Neuronal stem cell (in vitro differentiated cells): ENCODE data around the gene PKN3.

Source experiments
- DNase-seq: peaks from one replicate; pipeline ENCODE4 v3.0.0-alpha.2; 2013; ENCODE audit warnings: low spot score
- H2AFZ ChIP-seq: one replicate; pipeline ENCODE4 v1.6.1; 2013; ENCODE audit warnings: mild to moderate bottlenecking, low read length, inconsistent platforms
- H2AK5ac ChIP-seq: 2 replicates; pipeline ENCODE4 v1.6.1; 2013; ENCODE audit warnings: low read depth, mild to moderate bottlenecking, inconsistent platforms, low read length, moderate library complexity, mixed read lengths
- H2BK120ac ChIP-seq: 2 replicates; pipeline ENCODE4 v1.6.1; 2013; ENCODE audit warnings: low read depth, mild to moderate bottlenecking, inconsistent platforms, low read length, moderate library complexity, mixed read lengths
- H2BK12ac ChIP-seq: one replicate; pipeline ENCODE4 v1.6.1; 2013; ENCODE audit warnings: low read length, inconsistent platforms
- H2BK15ac ChIP-seq: 2 replicates; pipeline ENCODE4 v1.6.1; 2013; ENCODE audit warnings: mild to moderate bottlenecking, low read length, inconsistent platforms, mixed read lengths
- H2BK5ac ChIP-seq: one replicate; pipeline ENCODE4 v1.6.1; 2013; ENCODE audit warnings: inconsistent platforms, mild to moderate bottlenecking, low read length, moderate library complexity
- H3K14ac ChIP-seq: one replicate; pipeline ENCODE4 v1.6.1; 2013; ENCODE audit warnings: low read length, inconsistent platforms
- H3K18ac ChIP-seq: 2 replicates; pipeline ENCODE4 v1.6.1; 2013; ENCODE audit warnings: low read length, inconsistent platforms
- H3K23ac ChIP-seq: 2 replicates; pipeline ENCODE4 v1.6.1; 2013; ENCODE audit warnings: low read depth, mild to moderate bottlenecking, mixed read lengths, low read length, inconsistent platforms; ENCODE audit not compliant: poor library complexity
- H3K27ac ChIP-seq: replicated peaks from 3 replicates; pipeline ENCODE4 v1.5.1; 2013; ENCODE audit warnings: low read length, inconsistent platforms
- H3K27me3 ChIP-seq, 3 experiments: 2 replicates each; pipeline ENCODE4 v1.6.1; 2013; ENCODE audit warnings: low read length in 3 of 3, mild to moderate bottlenecking in 2 of 3, inconsistent platforms in 1 of 3, low read depth in 1 of 3, mixed read lengths in 1 of 3, moderate library complexity in 1 of 3; ENCODE audit not compliant: control insufficient read depth in 3 of 3, insufficient read depth in 3 of 3
- H3K36me3 ChIP-seq, 2 donors: replicated peaks in 1 of 2; 2 replicates each; pipeline ENCODE4 v1.6.1; 2013; ENCODE audit warnings: low read length in 2 of 2; ENCODE audit not compliant: control insufficient read depth in 2 of 2, insufficient read depth in 2 of 2
- H3K4ac ChIP-seq: 2 replicates; pipeline ENCODE4 v1.6.1; 2013; ENCODE audit warnings: inconsistent platforms, mild to moderate bottlenecking, low read length, moderate library complexity
- H3K4me1 ChIP-seq, 2 donors: 1 replicate in 1 of 2; 2 replicates in 1 of 2; pipeline ENCODE4 v1.6.1; 2013; ENCODE audit warnings: low read length in 2 of 2, low read depth in 1 of 2; ENCODE audit not compliant: control insufficient read depth in 2 of 2, insufficient read depth in 1 of 2
- H3K4me2 ChIP-seq: one replicate; pipeline ENCODE4 v1.6.1; 2013; ENCODE audit warnings: mild to moderate bottlenecking, low read length, inconsistent platforms; ENCODE audit not compliant: insufficient read depth, poor library complexity, severe bottlenecking
- H3K4me3 ChIP-seq, 2 donors: 2 replicates each; pipeline ENCODE4 v1.5.1; 2013; ENCODE audit warnings: low read length in 2 of 2, mild to moderate bottlenecking in 2 of 2, inconsistent platforms in 1 of 2, moderate library complexity in 1 of 2
- H3K79me1 ChIP-seq: one replicate; pipeline ENCODE4 v1.6.1; 2013; ENCODE audit warnings: low read depth, mild to moderate bottlenecking, inconsistent platforms, low read length, moderate library complexity
- H3K9ac ChIP-seq: one replicate; pipeline ENCODE4 v1.6.1; 2013; ENCODE audit warnings: mild to moderate bottlenecking, low read depth, low read length, inconsistent platforms; ENCODE audit not compliant: poor library complexity
- H3K9me3 ChIP-seq, 2 donors: replicated peaks in 1 of 2; 2 replicates each; pipeline versions ENCODE3 to v1.6.1; 2013; ENCODE audit warnings: low read length in 2 of 2, mild to moderate bottlenecking in 2 of 2, inconsistent platforms in 1 of 2, low read depth in 1 of 2, mixed read lengths in 1 of 2, moderate library complexity in 1 of 2; ENCODE audit not compliant: control insufficient read depth in 2 of 2, insufficient read depth in 1 of 2
- H4K8ac ChIP-seq: one replicate; pipeline ENCODE4 v1.6.1; 2013; ENCODE audit warnings: low read depth, mild to moderate bottlenecking, inconsistent platforms, low read length, moderate library complexity
- H4K91ac ChIP-seq: one replicate; pipeline ENCODE4 v1.6.1; 2013; ENCODE audit warnings: low read length, low read depth, mild to moderate bottlenecking, inconsistent platforms; ENCODE audit not compliant: poor library complexity
- WGBS, 2 donors: extraction: QIAGEN DNeasy Blood & Tissue Kit; methylation state at CpG; one replicate each; pipeline ENCODE4 v1.1.7; 2013; ENCODE audit warnings: missing lambda C conversion rate in 2 of 2, mixed read lengths in 1 of 2; ENCODE audit not compliant: insufficient read length in 2 of 2, insufficient replicate concordance in 1 of 2; ENCODE audit errors: extremely low coverage in 2 of 2; 5-methylcytosine and 5-hydroxymethylcytosine counted together

PKN3 gene

DNA sequence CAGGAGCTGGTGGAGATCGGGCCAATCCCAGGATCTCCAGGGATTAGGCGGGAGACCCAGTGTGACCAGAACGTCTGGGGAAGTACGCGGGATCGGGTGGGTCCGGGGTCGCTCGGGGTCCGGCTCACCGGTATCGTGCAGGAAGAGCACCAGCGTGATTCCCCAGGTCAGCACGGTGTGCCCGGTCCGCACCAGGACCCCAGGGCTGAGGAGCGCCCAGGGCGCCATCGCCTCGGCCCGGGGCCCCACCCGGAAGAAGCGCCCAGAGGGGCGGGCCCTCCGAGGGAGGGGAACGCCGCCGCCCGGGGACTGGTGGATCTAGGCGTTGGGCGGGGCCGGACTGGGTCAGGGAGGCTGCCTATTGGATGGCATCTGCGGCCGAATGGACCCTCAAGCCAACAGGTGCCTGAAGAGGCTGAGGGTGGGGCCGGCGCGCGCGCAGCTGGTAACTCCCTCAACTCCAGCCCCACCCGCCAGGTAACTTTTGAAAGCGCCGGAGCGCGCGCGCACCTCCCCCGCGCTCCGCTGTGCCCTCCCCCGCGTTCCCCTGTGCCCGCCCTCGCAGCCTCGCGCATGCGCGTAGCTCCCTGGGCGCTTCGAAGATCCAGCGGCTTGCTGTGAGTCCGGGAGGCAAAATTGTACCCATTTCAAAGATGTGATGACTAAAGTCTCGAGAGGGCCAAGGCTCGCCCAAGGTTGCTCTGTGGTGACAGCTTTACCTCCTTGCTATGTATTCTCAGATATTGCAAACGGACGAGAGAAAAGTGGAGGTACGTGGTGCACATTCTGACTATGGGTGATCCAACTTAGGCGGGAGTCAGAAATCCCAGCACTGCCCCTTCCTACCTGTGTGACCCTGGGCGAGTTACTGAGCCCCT lies 21.8 kb downstream of the PKN3 start, which contains the start of gene ZDHHC12:
TSS of gene ZDHHC12 (minus strand) at position 262 of the 878 bp plus-strand sequence. CDS start at position 228, 34 bp downstream.
- H2BK5ac ChIP-seq: no peak within 1 kb of the TSS
- H2AK5ac ChIP-seq: peak within 1 kb of the TSS; percentile 97
- H2BK15ac ChIP-seq: peak within 1 kb of the TSS; percentile 19
- peak within 1 kb of the TSS; percentile 44 for H3K4ac ChIP-seq
- peak within 1 kb of the TSS; percentile 98 for H3K23ac ChIP-seq
- no peaks in the 10 kb centered on the region for H3K79me1 ChIP-seq
- H3K4me3 ChIP-seq: peak within 1 kb of the TSS; percentile 35 to 90
- H3K27ac ChIP-seq: peak within 1 kb of the TSS; percentile 70
- no CpG with 5 or more reads among the region's 68 CpGs for WGBS, 2 donors
- peak; percentile 95 for DNase-seq
- no peak within 1 kb of the TSS for H3K14ac ChIP-seq
- peak within 1 kb of the TSS; percentile 72 for H3K9ac ChIP-seq
- no peak within 1 kb of the TSS for H2BK120ac ChIP-seq
- H4K8ac ChIP-seq: peak within 1 kb of the TSS; percentile 50
- no peak within 1 kb of the TSS for H2BK12ac ChIP-seq
- H3K4me1 ChIP-seq: peaks cover 0 to 16% of the 10 kb centered on the region in 2 donors
- peak within 1 kb of the TSS; percentile 76 for H2AFZ ChIP-seq
- peak within 1 kb of the TSS; percentile 95 for H3K18ac ChIP-seq
- no peaks in the 10 kb centered on the region for H3K9me3 ChIP-seq
- H4K91ac ChIP-seq: no peak within 1 kb of the TSS
- H3K27me3 ChIP-seq: no peaks in the 10 kb centered on the region
- peaks cover 9 to 16% of the 10 kb centered on the region in 2 donors for H3K36me3 ChIP-seq
- H3K4me2 ChIP-seq: peak within 1 kb of the TSS; percentile 81

- H3K14ac ChIP-seq: no peak overlapping the region
- no peak overlapping the region for H2BK15ac ChIP-seq
- H4K91ac ChIP-seq: no peak overlapping the region
- H3K9ac ChIP-seq: no peak overlapping the region
- no peak overlapping the region for H2AK5ac ChIP-seq
- H3K27me3 ChIP-seq: no peaks in the 10 kb centered on the region
- H3K36me3 ChIP-seq: peaks cover 9 to 12% of the 10 kb centered on the region in 2 donors
- peaks cover 0 to 16% of the 10 kb centered on the region in 2 donors for H3K4me1 ChIP-seq
- no peak overlapping the region for H3K4ac ChIP-seq
- H2BK12ac ChIP-seq: no peak overlapping the region
- peak overlapping the region; percentile 35 to 82 for H3K4me3 ChIP-seq
- no peak overlapping the region for H3K23ac ChIP-seq
- no peaks in the 10 kb centered on the region for H3K79me1 ChIP-seq
- H2AFZ ChIP-seq: peak overlapping the region; percentile 76
- H3K18ac ChIP-seq: no peak overlapping the region
- no peak overlapping the region for H4K8ac ChIP-seq
- peak; percentile 68 for DNase-seq
- no peaks in the 10 kb centered on the region for H3K9me3 ChIP-seq
- H2BK120ac ChIP-seq: no peak overlapping the region
- peak overlapping the region; percentile 70 for H3K27ac ChIP-seq
- no peak overlapping the region for H3K4me2 ChIP-seq
- no CpG with 5 or more reads among the region's 10 CpGs for WGBS, 2 donors
- H2BK5ac ChIP-seq: no peak overlapping the region
Observed at GRCh38 chr9:128724744-128725211, 22.5 kb downstream of the PKN3 start.

GRCh38 chr9:128727640-128728248 lies 25.4 kb downstream of the PKN3 start:
- Histone ChIP-seq H3K4me3 (no peak overlapping the region), H3K9ac (no peak overlapping the region), H3K23ac (no peak overlapping the region), H2BK120ac (no peak overlapping the region), H2BK15ac (no peak overlapping the region), H3K9me3 (no peaks in the 10 kb centered on the region), H3K36me3 (peaks cover 4 to 6% of the 10 kb centered on the region in 2 donors), H2BK5ac (no peak overlapping the region), H4K8ac (no peak overlapping the region), H3K14ac (no peak overlapping the region), H3K79me1 (no peaks in the 10 kb centered on the region), H2BK12ac (no peak overlapping the region), H3K4me2 (no peak overlapping the region), H2AK5ac (no peak overlapping the region), H3K4ac (no peak overlapping the region), H3K27ac (no peak overlapping the region), H2AFZ (no peak overlapping the region), H3K18ac (no peak overlapping the region), H4K91ac (no peak overlapping the region), H3K27me3 (no peaks in the 10 kb centered on the region), H3K4me1 (peaks cover 0 to 16% of the 10 kb centered on the region in 2 donors)
- WGBS, 2 donors: no CpG with 5 or more reads among the region's 5 CpGs
- DNase-seq: no peak

DNA sequence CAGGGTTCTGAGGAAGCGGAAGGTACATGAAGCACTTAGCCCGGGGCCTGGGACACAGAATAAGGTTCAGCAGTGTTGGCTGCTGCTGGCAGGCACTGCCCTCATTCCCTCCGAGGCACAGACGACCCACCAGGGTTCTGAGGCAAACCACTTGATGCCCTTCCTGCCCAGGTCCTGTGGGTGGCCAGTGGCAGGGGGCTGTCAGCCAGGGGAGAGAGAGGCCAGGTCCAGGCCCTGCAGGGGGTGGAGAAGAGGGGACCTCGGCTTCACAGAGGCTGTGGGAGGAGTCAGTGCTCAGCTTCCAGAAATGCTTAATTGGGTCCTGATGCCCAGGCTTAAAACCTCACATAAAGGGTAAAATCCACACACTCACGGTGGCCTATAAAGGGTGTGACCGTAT lies 26.0 kb downstream of the PKN3 start:
- no peak overlapping the region for H2BK15ac ChIP-seq
- H2BK12ac ChIP-seq: no peak overlapping the region
- no peak for DNase-seq
- H3K36me3 ChIP-seq: peaks cover 5 to 9% of the 10 kb centered on the region in 2 donors
- no peak overlapping the region for H3K14ac ChIP-seq
- no peaks in the 10 kb centered on the region for H3K79me1 ChIP-seq
- H2BK120ac ChIP-seq: no peak overlapping the region
- H3K9ac ChIP-seq: peak overlapping the region; percentile 63
- WGBS, 2 donors: no CpG with 5 or more reads among the region's 7 CpGs
- no peak overlapping the region for H2AK5ac ChIP-seq
- no peak overlapping the region for H3K4me2 ChIP-seq
- H3K23ac ChIP-seq: peak overlapping the region; percentile 20
- H3K27me3 ChIP-seq: no peaks in the 10 kb centered on the region
- no peak overlapping the region for H2BK5ac ChIP-seq
- peaks cover 0 to 13% of the 10 kb centered on the region in 2 donors for H3K4me1 ChIP-seq
- no peak overlapping the region for H4K91ac ChIP-seq
- H3K4me3 ChIP-seq: no peak overlapping the region
- H3K18ac ChIP-seq: no peak overlapping the region
- H3K4ac ChIP-seq: no peak overlapping the region
- no peak overlapping the region for H3K27ac ChIP-seq
- H2AFZ ChIP-seq: no peak overlapping the region
- H4K8ac ChIP-seq: no peak overlapping the region
- no peaks in the 10 kb centered on the region for H3K9me3 ChIP-seq
